Esophagus squamous epithelium (tissue), 5 donors: ENCODE data around the gene COX7A2L. TPM values are rescaled to one million over a fixed set of nuclear protein-coding genes. Genes with fewer than 3 reads are reported as not detected.
"Not testable (repeated sequence)": the region's sequence is repeated elsewhere in the genome, so short reads cannot be mapped to it uniquely, and the experiment has no call there.

ENCODE experiments used
- DNase-seq: peaks from one replicate; lab custom pipeline; 2025; lab: John Stamatoyannopoulos, UW
- H3K27ac ChIP-seq, 4 donors: fragments of 200-600 bp; sonication (generic); one replicate each; pipeline ENCODE4 v1.5.1; 2016 to 2019; ENCODE audit warnings: mild to moderate bottlenecking in 1 of 4
- H3K27me3 ChIP-seq, 4 donors: fragments of 200-600 bp; sonication (generic); 1 replicate in 3 of 4; 2 replicates in 1 of 4; pipeline versions ENCODE4 v1.5.1 to v1.6.0; 2017 to 2021; ENCODE audit warnings: antibody characterized with exemption in 1 of 4
- H3K36me3 ChIP-seq, 3 donors: fragments of 200-600 bp; sonication (generic); one replicate each; pipeline ENCODE4 v1.5.1; 2016 to 2019
- H3K4me1 ChIP-seq, 3 donors: fragments of 200-600 bp; sonication (generic); one replicate each; pipeline ENCODE4 v1.5.1; 2017 to 2019
- H3K4me3 ChIP-seq, 4 donors: fragments of 200-600 bp; sonication (generic); 1 replicate in 3 of 4; 2 replicates in 1 of 4; pipeline ENCODE4 v1.5.1; 2016 to 2019; ENCODE audit warnings: mild to moderate bottlenecking in 2 of 4, moderate library complexity in 1 of 4
- H3K9me3 ChIP-seq, 3 donors: fragments of 200-600 bp; sonication (generic); one replicate each; pipeline ENCODE4 v1.5.1; 2016 to 2019
- CTCF ChIP-seq, 6 experiments: fragments of 450-650 bp in 4 of 6; fragments of 200-600 bp in 2 of 6; sonication (generic) in 2 of 6; IDR thresholded peaks; one replicate each; pipeline ENCODE4 v1.5.1; 2016 to 2019; ENCODE audit warnings: antibody characterized with exemption in 6 of 6, mild to moderate bottlenecking in 4 of 6, moderate library complexity in 4 of 6
- POLR2A ChIP-seq, 4 donors: fragments of 450-650 bp; IDR thresholded peaks; one replicate each; pipeline ENCODE4 v1.6.1; 2017; ENCODE audit warnings: antibody characterized with exemption in 4 of 4, mild to moderate bottlenecking in 4 of 4, moderate library complexity in 3 of 4
- WGBS, 2 donors: methylation state at CpG; one replicate each; pipeline ENCODE4 v1.1.5; 2018; 5-methylcytosine and 5-hydroxymethylcytosine counted together
- intact Hi-C: fragments of 100-400 bp; cut with DNase I; formaldehyde crosslinking; loops from one replicate; pipeline ENCODE4 v1.15.0; 2022
- total RNA-seq, 4 donors: library from RNA; depleted of rRNA; stranded (reverse); fragments of >200 nt; gene quantifications; one replicate each; pipeline ENCODE4 v1.1.0, GENCODE V29; 2016
- donor health status: DM: yes; HTN: yes; CAD: no.

COX7A2L gene
- total RNA-seq, 4 donors from 2014 or later: 51.3 to 152 (median 104) TPM

GRCh38 chr2:42382144-42382543 lies 21.1 kb upstream of the COX7A2L start:
- Histone ChIP-seq H3K4me3 (no peak overlapping the region), H3K27ac (peak overlapping the region in 1 of 4 donors; percentile 15), H3K9me3 (no peaks in the 10 kb centered on the region), H3K4me1 (no peaks in the 10 kb centered on the region), H3K36me3 (no peaks in the 10 kb centered on the region), H3K27me3 (no peaks in the 10 kb centered on the region)
- TF ChIP-seq CTCF (IDR thresholded peaks at IDR 0.05) (no peak), POLR2A (IDR thresholded peaks at IDR 0.05) (no peak)
- DNase-seq: no peak
- 75 to 85% methylated on average over 4 of the region's 4 CpGs for WGBS, 2 donors
- intact Hi-C loops: no loop called here

GRCh38 chr2:42380026-42380425 lies 19.0 kb upstream of the COX7A2L start:
- H3K9me3 ChIP-seq, H3K27me3 ChIP-seq, H3K4me3 ChIP-seq, H3K27ac ChIP-seq, DNase-seq, H3K36me3 ChIP-seq, H3K4me1 ChIP-seq, intact Hi-C loops: not testable (repeated sequence)
- WGBS, 2 donors: 95 to 97% methylated on average over 6 to 7 of the region's 7 CpGs

DNA sequence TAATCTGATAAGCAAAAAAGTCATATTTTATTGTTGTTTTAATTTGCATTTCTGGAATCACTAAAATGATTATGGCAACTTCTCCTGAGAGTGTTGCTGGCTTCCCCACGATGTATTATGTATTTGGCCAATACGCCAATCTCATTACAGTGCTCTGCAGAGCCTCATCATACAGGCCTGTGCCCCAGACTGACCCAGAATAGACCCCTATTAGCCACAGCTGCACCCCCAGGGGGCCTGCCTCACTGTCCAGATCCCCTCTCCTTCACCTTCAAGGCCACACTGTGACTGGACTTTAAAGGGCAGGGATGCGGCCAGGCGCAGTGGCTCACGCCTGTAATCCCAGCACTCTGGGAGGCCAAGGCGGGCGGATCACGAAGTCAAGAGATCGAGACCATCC lies 17.4 kb upstream of the COX7A2L start:
- intact Hi-C loops: no loop called here
- Histone ChIP-seq H3K4me1 (no peaks in the 10 kb centered on the region), H3K36me3 (no peaks in the 10 kb centered on the region), H3K27ac (no peak overlapping the region), H3K4me3 (no peak overlapping the region), H3K27me3 (no peaks in the 10 kb centered on the region), H3K9me3 (no peaks in the 10 kb centered on the region)
- DNase-seq: no peak
- WGBS, 2 donors: 91 to 95% methylated on average over 2 to 5 of the region's 9 CpGs
- TF ChIP-seq POLR2A (IDR thresholded peaks at IDR 0.05) (no peak), CTCF (IDR thresholded peaks at IDR 0.05) (no peak)

- no peak for DNase-seq
- intact Hi-C loops: no loop called here
- Histone ChIP-seq H3K27ac (no peak overlapping the region), H3K36me3 (no peaks in the 10 kb centered on the region), H3K27me3 (no peaks in the 10 kb centered on the region), H3K4me1 (peaks cover 0 to 12% (median 9%) of the 10 kb centered on the region in 3 donors), H3K4me3 (no peak overlapping the region), H3K9me3 (no peaks in the 10 kb centered on the region)
- 73 to 74% methylated on average over 7 of the region's 7 CpGs for WGBS, 2 donors
- TF ChIP-seq CTCF (IDR thresholded peaks at IDR 0.05) (no peak), POLR2A (IDR thresholded peaks at IDR 0.05) (no peak)
These were observed 15.7 kb upstream of the COX7A2L start for GRCh38 chr2:42376758-42377157.

DNA sequence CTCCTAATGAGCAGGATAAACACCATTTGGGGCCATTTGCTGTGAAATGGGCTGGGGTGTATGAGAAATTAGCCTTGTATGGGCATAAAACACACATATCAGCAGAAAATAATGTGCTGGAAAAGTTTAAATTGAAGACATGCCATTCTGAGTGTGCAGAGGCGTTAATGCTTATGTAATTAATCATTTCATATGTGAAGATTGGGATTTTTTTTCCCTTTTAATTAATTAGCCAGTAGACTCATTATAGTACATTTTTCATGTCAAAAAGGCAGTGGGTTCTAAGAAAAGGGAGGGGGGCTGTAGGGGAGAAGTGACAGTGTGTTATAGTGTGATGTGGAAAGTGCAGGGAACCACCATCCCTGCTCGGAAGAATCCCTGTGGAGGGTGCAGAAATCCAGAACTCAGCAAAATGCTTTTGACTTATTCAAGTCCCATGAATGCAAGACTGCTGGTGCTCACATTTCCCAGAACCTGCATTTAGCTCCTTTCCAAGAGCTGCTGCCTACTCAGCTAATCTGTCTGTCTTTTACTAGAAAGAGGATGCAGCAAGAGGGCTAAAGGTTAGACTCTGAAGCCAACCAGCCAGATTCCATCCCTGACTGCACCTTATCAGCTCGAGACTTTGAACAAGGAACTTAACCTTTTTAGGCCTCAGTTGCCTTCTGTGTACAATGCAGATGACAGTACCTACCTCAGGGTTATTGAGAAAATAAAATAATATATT lies 11.6 kb upstream of the COX7A2L start:
- Histone ChIP-seq H3K4me1 (peaks cover 2 to 40% (median 31%) of the 10 kb centered on the region in 3 donors), H3K36me3 (no peaks in the 10 kb centered on the region), H3K27me3 (no peaks in the 10 kb centered on the region), H3K27ac (peak overlapping the region; percentile 42 to 77 (median 70)), H3K4me3 (no peak overlapping the region), H3K9me3 (no peaks in the 10 kb centered on the region)
- intact Hi-C loops: no loop called here
- TF ChIP-seq POLR2A (IDR thresholded peaks at IDR 0.05) (no peak), CTCF (IDR thresholded peaks at IDR 0.05) (no peak)
- WGBS, 2 donors: 49 to 54% methylated on average over 3 of the region's 3 CpGs
- no peak for DNase-seq
